ENCODE data around the gene ALLC.

Gene ALLC

GRCh38 chr2:3667151-3667631 is 9.2 kb downstream of the ALLC start:
- no peak for TF ChIP-seq POLR2AphosphoS5 (IDR thresholded peaks at IDR 0.05; ENCODE audit: low read depth, low read length)
- no peak for TF ChIP-seq FOXP2 (optimal IDR thresholded peaks at IDR 0.05; ENCODE audit: borderline replicate concordance, extremely low read depth, extremely low read length, insufficient read depth)
- TF ChIP-seq TAF1 (IDR thresholded peaks at IDR 0.05; ENCODE audit: borderline replicate concordance, insufficient read depth, low read length) = no peak
- TF ChIP-seq, protein P1, sequence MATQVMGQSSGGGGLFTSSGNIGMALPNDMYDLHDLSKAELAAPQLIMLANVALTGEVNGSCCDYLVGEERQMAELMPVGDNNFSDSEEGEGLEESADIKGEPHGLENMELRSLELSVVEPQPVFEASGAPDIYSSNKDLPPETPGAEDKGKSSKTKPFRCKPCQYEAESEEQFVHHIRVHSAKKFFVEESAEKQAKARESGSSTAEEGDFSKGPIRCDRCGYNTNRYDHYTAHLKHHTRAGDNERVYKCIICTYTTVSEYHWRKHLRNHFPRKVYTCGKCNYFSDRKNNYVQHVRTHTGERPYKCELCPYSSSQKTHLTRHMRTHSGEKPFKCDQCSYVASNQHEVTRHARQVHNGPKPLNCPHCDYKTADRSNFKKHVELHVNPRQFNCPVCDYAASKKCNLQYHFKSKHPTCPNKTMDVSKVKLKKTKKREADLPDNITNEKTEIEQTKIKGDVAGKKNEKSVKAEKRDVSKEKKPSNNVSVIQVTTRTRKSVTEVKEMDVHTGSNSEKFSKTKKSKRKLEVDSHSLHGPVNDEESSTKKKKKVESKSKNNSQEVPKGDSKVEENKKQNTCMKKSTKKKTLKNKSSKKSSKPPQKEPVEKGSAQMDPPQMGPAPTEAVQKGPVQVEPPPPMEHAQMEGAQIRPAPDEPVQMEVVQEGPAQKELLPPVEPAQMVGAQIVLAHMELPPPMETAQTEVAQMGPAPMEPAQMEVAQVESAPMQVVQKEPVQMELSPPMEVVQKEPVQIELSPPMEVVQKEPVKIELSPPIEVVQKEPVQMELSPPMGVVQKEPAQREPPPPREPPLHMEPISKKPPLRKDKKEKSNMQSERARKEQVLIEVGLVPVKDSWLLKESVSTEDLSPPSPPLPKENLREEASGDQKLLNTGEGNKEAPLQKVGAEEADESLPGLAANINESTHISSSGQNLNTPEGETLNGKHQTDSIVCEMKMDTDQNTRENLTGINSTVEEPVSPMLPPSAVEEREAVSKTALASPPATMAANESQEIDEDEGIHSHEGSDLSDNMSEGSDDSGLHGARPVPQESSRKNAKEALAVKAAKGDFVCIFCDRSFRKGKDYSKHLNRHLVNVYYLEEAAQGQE (IDR thresholded peaks at IDR 0.05; ENCODE audit: insufficient read depth in 1 of 2, low read depth in 2 of 2, low read length in 2 of 2) = no peak
- TF ChIP-seq SIN3A (IDR thresholded peaks at IDR 0.05; ENCODE audit: borderline replicate concordance, insufficient read depth, low read length) = no peak

DNA sequence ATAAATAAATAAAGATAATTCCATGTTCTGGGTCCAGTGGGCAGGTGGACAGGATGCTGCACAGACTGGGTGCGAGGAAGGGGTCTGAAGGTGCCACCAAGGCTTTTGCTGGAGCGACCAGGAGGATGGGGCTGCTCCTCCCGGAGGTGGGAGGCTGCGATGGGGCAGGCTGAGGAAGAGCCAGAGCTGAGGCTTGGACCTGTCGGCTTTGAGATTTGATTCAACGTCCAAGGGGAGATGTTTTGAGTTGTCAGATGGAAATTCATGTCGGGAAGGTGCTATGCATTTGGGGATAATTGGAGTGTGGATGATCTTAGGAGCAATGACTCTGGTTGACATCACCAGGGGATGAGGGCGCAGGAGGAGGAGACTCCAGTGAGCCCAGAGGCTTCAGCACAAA is 11.7 kb downstream of the ALLC start:
- TF ChIP-seq TAF1 (IDR thresholded peaks at IDR 0.05; ENCODE audit: borderline replicate concordance, insufficient read depth, low read length) = no peak

DNA sequence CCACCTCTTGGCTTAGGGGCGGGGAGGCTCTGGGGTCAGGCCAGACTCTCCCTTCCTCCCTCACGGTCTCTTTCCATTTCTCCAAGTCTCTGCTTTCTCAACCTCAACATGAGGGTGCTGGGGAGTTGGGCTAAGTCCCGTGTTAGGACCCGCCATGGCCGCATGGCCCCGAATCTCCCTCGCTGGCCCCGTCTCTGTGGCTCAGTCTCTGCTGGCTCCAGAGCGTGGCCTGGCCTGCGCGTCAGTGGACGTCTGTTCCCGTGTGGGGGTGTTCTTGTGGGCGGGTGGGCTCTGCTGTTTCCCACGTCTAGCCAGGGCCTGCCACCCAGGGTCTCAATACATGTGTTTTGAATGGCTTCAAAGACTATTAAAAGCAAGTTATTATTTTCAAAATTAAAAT is 12.4 kb downstream of the ALLC start:
- TF ChIP-seq FOXP2 (optimal IDR thresholded peaks at IDR 0.05; ENCODE audit: borderline replicate concordance, extremely low read depth, extremely low read length, insufficient read depth) (no peak), SIN3A (IDR thresholded peaks at IDR 0.05; ENCODE audit: borderline replicate concordance, insufficient read depth, low read length) (no peak), POLR2AphosphoS5 (IDR thresholded peaks at IDR 0.05; ENCODE audit: low read depth, low read length) (no peak), TAF1 (IDR thresholded peaks at IDR 0.05; ENCODE audit: borderline replicate concordance, insufficient read depth, low read length) (no peak)
- TF ChIP-seq, protein P1 (IDR thresholded peaks at IDR 0.05; ENCODE audit: insufficient read depth in 1 of 2, low read depth in 2 of 2, low read length in 2 of 2) = no peak

GRCh38 chr2:3670941-3671340 is 12.9 kb downstream of the ALLC start:
- no peak for TF ChIP-seq TAF1 (IDR thresholded peaks at IDR 0.05; ENCODE audit: borderline replicate concordance, insufficient read depth, low read length)
- no peak for TF ChIP-seq SIN3A (IDR thresholded peaks at IDR 0.05; ENCODE audit: borderline replicate concordance, insufficient read depth, low read length)
- no peak for TF ChIP-seq POLR2AphosphoS5 (IDR thresholded peaks at IDR 0.05; ENCODE audit: low read depth, low read length)
- TF ChIP-seq, protein P1 (IDR thresholded peaks at IDR 0.05; ENCODE audit: insufficient read depth in 1 of 2, low read depth in 2 of 2, low read length in 2 of 2) = no peak
- TF ChIP-seq FOXP2 (optimal IDR thresholded peaks at IDR 0.05; ENCODE audit: borderline replicate concordance, extremely low read depth, extremely low read length, insufficient read depth) = no peak

DNA sequence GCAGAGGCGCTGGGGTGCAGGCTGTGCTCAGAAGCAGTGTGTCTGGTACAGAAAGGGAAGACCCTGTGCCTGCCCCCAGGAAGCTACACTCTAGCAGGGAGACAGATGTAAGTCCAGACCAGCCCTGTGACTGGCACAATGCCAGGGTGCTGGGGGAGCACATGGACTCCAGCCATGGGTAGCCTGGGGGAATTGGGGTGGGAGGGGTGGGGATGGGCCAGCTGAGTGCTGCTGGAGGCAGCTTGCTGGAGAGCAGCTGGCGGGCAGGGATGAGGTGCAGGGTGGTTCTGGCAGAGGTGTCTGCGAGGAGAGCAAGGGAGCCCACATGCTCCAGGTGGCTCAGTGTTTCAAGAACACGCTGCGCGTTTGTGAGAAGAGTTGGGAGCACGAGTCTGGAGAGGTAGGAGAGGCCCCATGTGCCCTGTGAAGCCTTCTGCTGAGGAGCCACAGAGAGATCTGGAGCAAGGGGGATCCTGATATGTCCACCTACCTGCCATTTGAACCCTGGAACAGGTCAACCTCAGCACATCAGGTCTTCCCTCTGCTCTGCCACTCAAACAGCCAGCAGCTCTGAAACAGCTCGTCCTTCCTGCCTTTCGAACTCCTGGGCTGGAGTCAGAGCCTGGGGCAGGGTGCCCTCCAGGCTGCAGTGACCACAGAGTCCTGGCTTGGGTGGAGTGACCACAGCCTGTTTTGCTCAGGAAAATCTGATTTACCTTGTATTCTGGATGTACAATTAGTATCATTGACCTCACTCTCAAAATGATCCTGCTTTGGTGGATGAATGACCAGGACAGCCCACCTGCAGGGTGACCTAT is 15.1 kb downstream of the ALLC start:
- no peak for TF ChIP-seq SIN3A (IDR thresholded peaks at IDR 0.05; ENCODE audit: borderline replicate concordance, insufficient read depth, low read length)
- no peak for TF ChIP-seq POLR2AphosphoS5 (IDR thresholded peaks at IDR 0.05; ENCODE audit: low read depth, low read length)
- no peak for TF ChIP-seq TAF1 (IDR thresholded peaks at IDR 0.05; ENCODE audit: borderline replicate concordance, insufficient read depth, low read length)
- no peak for TF ChIP-seq FOXP2 (optimal IDR thresholded peaks at IDR 0.05; ENCODE audit: borderline replicate concordance, extremely low read depth, extremely low read length, insufficient read depth)
- TF ChIP-seq, protein P1 (IDR thresholded peaks at IDR 0.05; ENCODE audit: insufficient read depth in 1 of 2, low read depth in 2 of 2, low read length in 2 of 2) = no peak
